ENCODE measurements around the gene C1orf87. TPM values are rescaled to one million over a fixed set of nuclear protein-coding genes. Genes with fewer than 3 reads are reported as not detected.

C1orf87 gene
- total and polyA plus RNA-seq, 2 donors (not counting 3 experiments of a cell fraction or from before 2014, with no cell fraction given), result not detected

- ChIA-PET CTCF (interaction anchor here (1.2 to 1.7 kb wide), 3 partner anchors 11 to 20 kb away, joined by 3 to 9 read pairs (median 3); no protein-coding TSS in a partner anchor), POLR2A (no interaction called here)
- no peak for TF ChIP-seq POLR2AphosphoS5 (IDR thresholded peaks at IDR 0.05; ENCODE audit: insufficient read depth, low read depth, low read length)
- TF ChIP-seq MAX (IDR thresholded peaks at IDR 0.05; ENCODE audit: insufficient read depth, insufficient read length), result no peak
- no peak for TF ChIP-seq POLR2A (IDR thresholded peaks at IDR 0.05; ENCODE audit: low read depth, low read length)
- no peak for TF ChIP-seq CTCF (IDR thresholded peaks at IDR 0.05; ENCODE audit: extremely low read depth in 1 of 2, insufficient read depth in 1 of 2, low read depth in 1 of 2, low read length in 2 of 2)
- no peak for TF ChIP-seq JUN (IDR thresholded peaks at IDR 0.05; ENCODE audit: borderline replicate concordance, insufficient read depth, insufficient read length, low read depth)
- no peak for TF ChIP-seq EZH2 (IDR thresholded peaks at IDR 0.05; ENCODE audit: borderline replicate concordance, low read depth, low read length, severe bottlenecking)
- no peak for TF ChIP-seq FOS (IDR thresholded peaks at IDR 0.05; ENCODE audit: borderline replicate concordance, insufficient read depth, low read length)
- no peak for TF ChIP-seq MYC (IDR thresholded peaks at IDR 0.05; ENCODE audit: low read depth, low read length)
- TF ChIP-seq GATA2 (IDR thresholded peaks at IDR 0.05; ENCODE audit: insufficient read depth, insufficient read length, low read depth, low read length), result no peak
- dilution Hi-C loops (cut with MboI; ENCODE audit: extremely low pct_ligation_motif_present, low sequenced_read_pairs), result no loop called here
- no peak for DNase-seq (ENCODE audit: low read depth, low spot score)
- Histone ChIP-seq H3K4me3 (replicated peaks in 1 of 3; ENCODE audit: insufficient read depth in 1 of 3, low read depth in 1 of 3, low read length in 3 of 3) (no peak overlapping the region), H3K36me3 (ENCODE audit: control insufficient read depth in 2 of 2, extremely low read depth in 1 of 2, insufficient read depth in 2 of 2, low read length in 2 of 2) (no peaks in the 10 kb centered on the region), H3K4me2 (ENCODE audit: insufficient read depth, low read length) (no peak overlapping the region), H3K27ac (ENCODE audit: insufficient read depth, low read depth, low read length) (no peak overlapping the region), H3K4me1 (ENCODE audit: control insufficient read depth, extremely low read depth, insufficient read depth, low read length) (no peaks in the 10 kb centered on the region), H3K79me2 (ENCODE audit: control insufficient read depth, insufficient read depth, low read length) (no peaks in the 10 kb centered on the region), H3K9me1 (replicated peaks; ENCODE audit: control insufficient read depth, extremely low read depth, insufficient read depth, low read length) (no peaks in the 10 kb centered on the region), H2AFZ (ENCODE audit: low read depth, low read length) (no peak overlapping the region), H3K9ac (replicated peaks; ENCODE audit: extremely low read depth, insufficient read depth, low read length) (no peak overlapping the region), H3K27me3 (ENCODE audit: control insufficient read depth in 2 of 2, insufficient read depth in 2 of 2, low read length in 2 of 2) (peaks cover 2 to 3% of the 10 kb centered on the region in 2 experiments), H4K20me1 (replicated peaks; ENCODE audit: control insufficient read depth, extremely low read depth, insufficient read depth, low read length) (no peaks in the 10 kb centered on the region), H3K9me3 (replicated peaks; ENCODE audit: control insufficient read depth, insufficient read depth, low read length) (no peaks in the 10 kb centered on the region)
- no peak for FAIRE-seq
- intact Hi-C loops (cut with micrococcal nuclease), result no loop called here
- no TSS peak for BruUV-seq (replicated peaks)
These were observed 83.1 kb downstream of the C1orf87 start for GRCh38 chr1:59990470-59990869.

Measured in endothelial cell of umbilical vein (primary cell).